Prostate gland (tissue), 2 donors: ENCODE data around the gene ARFGEF2.
A peak's percentile ranks its signal among the peaks of the same experiment; 100 is the strongest.

Source experiments
- POLR2A ChIP-seq: fragments of 450-650 bp; IDR thresholded peaks from one replicate; pipeline ENCODE4 v1.6.1; 2016; ENCODE audit warnings: antibody characterized with exemption, mild to moderate bottlenecking
- POLR2AphosphoS5 ChIP-seq: sonication (generic); formaldehyde crosslinking; IDR thresholded peaks from one replicate; pipeline ENCODE4 v1.6.1; 2017; ENCODE audit warnings: antibody characterized with exemption
- TF ChIP-seq, protein P1 (sequence below), 4 experiments: fragments of 200-600 bp in 2 of 4; fragments of 450-650 bp in 2 of 4; sonication (generic) in 2 of 4; IDR thresholded peaks; 1 replicate in 3 of 4; 2 replicates in 1 of 4; pipeline ENCODE4 v1.5.1; 2016 to 2019; ENCODE audit warnings: antibody characterized with exemption in 4 of 4, mild to moderate bottlenecking in 2 of 4, moderate library complexity in 2 of 4

DNA sequence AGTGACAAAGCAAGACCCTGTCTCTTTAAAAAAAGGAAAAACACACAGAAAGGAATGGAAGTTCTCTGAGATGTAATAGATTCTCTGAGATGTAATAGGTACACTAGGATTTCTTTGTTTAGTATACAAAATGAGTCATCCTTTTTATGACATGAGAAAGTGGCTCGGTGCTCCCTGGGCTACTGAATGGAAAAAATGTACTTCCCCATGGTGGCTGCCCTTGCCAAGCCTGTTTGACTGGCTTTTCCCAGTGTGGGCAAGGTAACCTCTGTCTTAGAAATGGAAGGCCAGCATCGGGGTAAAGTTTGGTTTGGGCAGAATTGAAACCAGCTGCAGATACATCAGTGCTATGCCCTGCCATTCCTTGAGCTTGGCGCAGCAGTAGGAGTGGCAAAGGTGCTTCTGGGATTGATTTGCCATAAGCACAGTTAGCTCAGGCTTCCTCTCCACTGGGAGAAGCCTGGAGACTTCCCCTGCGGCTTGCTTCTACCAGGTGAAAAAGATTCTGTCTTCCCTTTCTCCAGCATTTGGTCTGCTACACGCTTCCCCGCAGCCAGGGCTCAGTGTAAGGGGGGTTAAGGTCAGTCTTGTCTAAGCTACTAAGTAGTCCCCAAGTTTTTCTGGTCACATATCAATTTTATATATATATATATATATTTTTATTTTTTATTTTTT is 24.5 kb downstream of the ARFGEF2 start:
- TF ChIP-seq, protein P1, sequence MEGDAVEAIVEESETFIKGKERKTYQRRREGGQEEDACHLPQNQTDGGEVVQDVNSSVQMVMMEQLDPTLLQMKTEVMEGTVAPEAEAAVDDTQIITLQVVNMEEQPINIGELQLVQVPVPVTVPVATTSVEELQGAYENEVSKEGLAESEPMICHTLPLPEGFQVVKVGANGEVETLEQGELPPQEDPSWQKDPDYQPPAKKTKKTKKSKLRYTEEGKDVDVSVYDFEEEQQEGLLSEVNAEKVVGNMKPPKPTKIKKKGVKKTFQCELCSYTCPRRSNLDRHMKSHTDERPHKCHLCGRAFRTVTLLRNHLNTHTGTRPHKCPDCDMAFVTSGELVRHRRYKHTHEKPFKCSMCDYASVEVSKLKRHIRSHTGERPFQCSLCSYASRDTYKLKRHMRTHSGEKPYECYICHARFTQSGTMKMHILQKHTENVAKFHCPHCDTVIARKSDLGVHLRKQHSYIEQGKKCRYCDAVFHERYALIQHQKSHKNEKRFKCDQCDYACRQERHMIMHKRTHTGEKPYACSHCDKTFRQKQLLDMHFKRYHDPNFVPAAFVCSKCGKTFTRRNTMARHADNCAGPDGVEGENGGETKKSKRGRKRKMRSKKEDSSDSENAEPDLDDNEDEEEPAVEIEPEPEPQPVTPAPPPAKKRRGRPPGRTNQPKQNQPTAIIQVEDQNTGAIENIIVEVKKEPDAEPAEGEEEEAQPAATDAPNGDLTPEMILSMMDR (IDR thresholded peaks at IDR 0.05): no peak
- TF ChIP-seq POLR2A: no peak
- peak; percentile 97 for TF ChIP-seq POLR2AphosphoS5
